ENCODE measurements around the gene ABCA7. TPM values are rescaled to one million over a fixed set of nuclear protein-coding genes. Genes with fewer than 3 reads are reported as not detected.

ABCA7 gene
- total RNA-seq, 3 donors from 2014 or later, result 23.5 to 25.6 (median 25.6) TPM

GRCh38 chr19:1042689-1043511, 3.0 kb downstream of the ABCA7 start:
- Histone ChIP-seq H3K9me3 (no peaks in the 10 kb centered on the region), H3K36me3 (ENCODE audit: low read depth) (no peaks in the 10 kb centered on the region), H3K4me3 (no peak overlapping the region), H3K4me1 (ENCODE audit: low read depth) (peaks cover 41% of the 10 kb centered on the region)
- intact Hi-C loops (cut with DNase I, micrococcal nuclease), result no loop called here
- ATAC-seq, result peak; percentile 4
- TF ChIP-seq CTCF (IDR thresholded peaks at IDR 0.05), result no peak
- peak; percentile 60 to 75 (median 74) for DNase-seq

GRCh38 chr19:1045247-1045603, 5.3 kb downstream of the ABCA7 start:
- no peaks in the 10 kb centered on the region for H3K9me3 ChIP-seq
- no peaks in the 10 kb centered on the region for H3K36me3 ChIP-seq (ENCODE audit: low read depth)
- no peak overlapping the region for H3K4me3 ChIP-seq
- ATAC-seq (peak; percentile 20), DNase-seq (peak; percentile 69 to 88 (median 73))
- peaks cover 29% of the 10 kb centered on the region for H3K4me1 ChIP-seq (ENCODE audit: low read depth)
- no peak for TF ChIP-seq CTCF (IDR thresholded peaks at IDR 0.05)
- intact Hi-C loops (cut with DNase I, micrococcal nuclease), result no loop called here

GRCh38 chr19:1046117-1046626, 6.3 kb downstream of the ABCA7 start:
- ATAC-seq, result no peak
- peak in 1 of 3 donors; percentile 54 for DNase-seq
- intact Hi-C loops (cut with DNase I, micrococcal nuclease), result no loop called here

GRCh38 chr19:1046836-1047695, 7.2 kb downstream of the ABCA7 start:
- no peak for TF ChIP-seq CTCF (IDR thresholded peaks at IDR 0.05)
- peaks cover 12% of the 10 kb centered on the region for H3K4me1 ChIP-seq (ENCODE audit: low read depth)
- no peak for ATAC-seq
- H3K9me3 ChIP-seq, result no peaks in the 10 kb centered on the region
- peak in 2 of 3 donors; percentile 30 to 63 for DNase-seq
- H3K4me3 ChIP-seq, result no peak overlapping the region
- no peaks in the 10 kb centered on the region for H3K36me3 ChIP-seq (ENCODE audit: low read depth)
- intact Hi-C loops (cut with DNase I, micrococcal nuclease), result no loop called here

More at GRCh38 chr19:1046117-1046626, 6.3 kb downstream of the ABCA7 start:
- H3K9me3 ChIP-seq, result no peaks in the 10 kb centered on the region
- H3K4me3 ChIP-seq, result no peak overlapping the region
- H3K36me3 ChIP-seq (ENCODE audit: low read depth), result no peaks in the 10 kb centered on the region
- no peak for TF ChIP-seq CTCF (IDR thresholded peaks at IDR 0.05)
- H3K4me1 ChIP-seq (ENCODE audit: low read depth), result peaks cover 20% of the 10 kb centered on the region

GRCh38 chr19:1047696-1048147, 7.8 kb downstream of the ABCA7 start:
- peak; percentile 75 to 82 (median 80) for DNase-seq
- Histone ChIP-seq H3K4me3 (no peak overlapping the region), H3K36me3 (ENCODE audit: low read depth) (no peaks in the 10 kb centered on the region), H3K9me3 (no peaks in the 10 kb centered on the region), H3K4me1 (ENCODE audit: low read depth) (peaks cover 6% of the 10 kb centered on the region)
- ATAC-seq, result peak; percentile 61
- TF ChIP-seq CTCF (IDR thresholded peaks at IDR 0.05), result no peak
- intact Hi-C loops (cut with DNase I, micrococcal nuclease), result no loop called here

Measured in mucosa of descending colon (tissue), 3 donors.